ENCODE measurements around the gene TNFSF10. TPM values are rescaled to one million over a fixed set of nuclear protein-coding genes. Genes with fewer than 3 reads are reported as not detected.

TNFSF10 gene
- total and polyA plus RNA-seq, 9 of the 15 experiments (the other 6 are each of a cell fraction or from before 2014, with no cell fraction given) = 0.07 to 1.3 (median 0.27) TPM; not detected in 1

DNA sequence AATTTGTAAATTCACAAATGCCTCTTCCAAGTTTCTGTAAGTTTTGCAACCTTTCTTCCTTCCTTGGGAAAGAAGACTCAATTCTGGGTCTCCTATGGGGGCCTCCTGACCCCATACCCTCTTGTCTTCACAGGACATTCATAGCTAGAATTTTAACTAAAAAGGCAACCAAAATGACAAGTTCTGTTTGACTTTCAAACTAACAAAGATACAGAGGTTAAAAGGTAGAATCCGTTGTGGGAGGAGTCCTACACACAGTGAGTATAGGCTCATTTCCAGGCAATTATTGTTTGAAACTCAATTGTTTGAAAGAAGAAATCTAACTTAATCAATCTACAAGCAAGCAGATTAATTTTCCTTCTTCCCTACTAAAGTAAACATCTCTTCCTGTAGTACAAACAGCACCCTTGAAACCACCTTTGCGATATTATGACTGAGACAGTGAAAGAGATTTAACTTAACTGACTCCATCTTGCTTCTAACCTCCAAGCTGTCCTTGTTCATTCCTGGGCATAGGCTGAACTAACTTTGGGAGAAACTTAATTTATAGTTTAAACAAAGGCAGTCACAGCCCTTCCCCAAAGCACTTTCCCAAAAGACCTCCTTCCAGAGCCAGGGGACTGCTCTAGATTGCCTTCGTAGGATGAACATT is 14.4 kb upstream of the TNFSF10 start:
- Histone ChIP-seq H3K27ac (ENCODE audit: extremely low read depth, low read depth, low read length) (no peak overlapping the region; the same call in 2 of the 3 replicates), H3K4me2 (ENCODE audit: insufficient read depth, low read length) (no peak overlapping the region), H3K9me3 (replicated peaks; ENCODE audit: control insufficient read depth, insufficient read depth, low read depth, low read length) (no peaks in the 10 kb centered on the region), H3K9me1 (ENCODE audit: control insufficient read depth, insufficient read depth, low read length) (no peaks in the 10 kb centered on the region), H2AFZ (ENCODE audit: low read depth, low read length) (no peak overlapping the region), H4K20me1 (replicated peaks; ENCODE audit: control insufficient read depth, insufficient read depth, low read length) (no peaks in the 10 kb centered on the region), H3K9ac (ENCODE audit: insufficient read depth in 1 of 2, low read depth in 2 of 2, low read length in 2 of 2) (no peak overlapping the region), H3K36me3 (ENCODE audit: control insufficient read depth, insufficient read depth, low read length) (no peaks in the 10 kb centered on the region), H3K27me3 (ENCODE audit: control insufficient read depth in 2 of 2, insufficient read depth in 2 of 2, low read length in 2 of 2) (no peaks in the 10 kb centered on the region), H3K4me3 (no peak overlapping the region), H3K79me2 (ENCODE audit: control insufficient read depth, insufficient read depth, low read length) (no peaks in the 10 kb centered on the region), H3K4me1 (replicated peaks in 1 of 2; ENCODE audit: control insufficient read depth in 2 of 2, insufficient read depth in 2 of 2, low read length in 2 of 2) (peaks cover 5 to 6% of the 10 kb centered on the region in 2 experiments; a peak in 3 of 5 replicates)
- POLR2A ChIA-PET = no interaction called here
- no peak for ATAC-seq
- no peak for FAIRE-seq
- intact Hi-C loops (cut with micrococcal nuclease) (no loop called here), in situ Hi-C loops (cut with MboI) (no loop called here)
- no peak for DNase-seq (ENCODE audit: extremely low read depth in 1 of 4, low spot score in 3 of 4)
- WGBS (ENCODE audit: insufficient coverage, low coverage, missing lambda C conversion rate) = 30% methylated on average over 3 of the region's 3 CpGs
- CTCF ChIA-PET (ENCODE audit: low intra/inter-chr PET ratio) = no interaction called here
- BruUV-seq (replicated peaks) = no TSS peak
- TF ChIP-seq TEAD4 (IDR thresholded peaks at IDR 0.05; ENCODE audit: low read length) (no peak), TEAD4 (CRISPR knock-in tag; IDR thresholded peaks at IDR 0.05; ENCODE audit: borderline replicate concordance) (no peak), ZSCAN32 (CRISPR knock-in tag; IDR thresholded peaks at IDR 0.05) (no peak), ZFP36 (IDR thresholded peaks at IDR 0.05; ENCODE audit: low read depth, low read length, partially characterized antibody) (no peak), YBX1 (IDR thresholded peaks at IDR 0.05) (no peak), ILK (tag; IDR thresholded peaks at IDR 0.05; ENCODE audit: borderline replicate concordance, low read depth) (peak; percentile 59; the same call in 1 of the 2 replicates), ZNF232 (CRISPR knock-in tag; IDR thresholded peaks at IDR 0.05) (no peak), DDX20 (tag; IDR thresholded peaks at IDR 0.05; ENCODE audit: low read depth) (peak; percentile 82), POLR2AphosphoS5 (IDR thresholded peaks at IDR 0.05; ENCODE audit: control insufficient read depth, insufficient read depth, low read depth, low read length) (no peak), E2F8 (IDR thresholded peaks at IDR 0.05; ENCODE audit: low read depth, partially characterized antibody) (no peak), HOXB6 (CRISPR knock-in tag; IDR thresholded peaks at IDR 0.05; ENCODE audit: borderline replicate concordance) (no peak), E2F3 (CRISPR knock-in tag; IDR thresholded peaks at IDR 0.05) (no peak), ZNF830 (CRISPR knock-in tag; IDR thresholded peaks at IDR 0.05) (no peak), CHD4 (IDR thresholded peaks at IDR 0.05; ENCODE audit: insufficient read depth, insufficient replicate concordance, low read depth, low read length, poor library complexity, severe bottlenecking) (no peak), TEAD1 (CRISPR knock-in tag; IDR thresholded peaks at IDR 0.05) (0 out of 4 replicates have a peak, but pooled peaks of 1 of the 2 experiments have one; percentile 21)
- TF ChIP-seq, protein P1, sequence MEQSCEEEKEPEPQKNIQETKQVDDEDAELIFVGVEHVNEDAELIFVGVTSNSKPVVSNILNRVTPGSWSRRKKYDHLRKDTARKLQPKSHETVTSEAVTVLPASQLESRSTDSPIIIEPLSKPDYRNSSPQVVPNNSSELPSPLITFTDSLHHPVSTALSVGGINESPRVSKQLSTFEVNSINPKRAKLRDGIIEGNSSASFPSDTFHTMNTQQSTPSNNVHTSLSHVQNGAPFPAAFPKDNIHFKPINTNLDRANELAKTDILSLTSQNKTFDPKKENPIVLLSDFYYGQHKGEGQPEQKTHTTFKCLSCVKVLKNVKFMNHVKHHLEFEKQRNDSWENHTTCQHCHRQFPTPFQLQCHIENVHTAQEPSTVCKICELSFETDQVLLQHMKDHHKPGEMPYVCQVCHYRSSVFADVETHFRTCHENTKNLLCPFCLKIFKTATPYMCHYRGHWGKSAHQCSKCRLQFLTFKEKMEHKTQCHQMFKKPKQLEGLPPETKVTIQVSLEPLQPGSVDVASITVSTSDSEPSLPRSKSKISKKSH (CRISPR knock-in tag; IDR thresholded peaks at IDR 0.05) = no peak
- TF ChIP-seq, protein P2, sequence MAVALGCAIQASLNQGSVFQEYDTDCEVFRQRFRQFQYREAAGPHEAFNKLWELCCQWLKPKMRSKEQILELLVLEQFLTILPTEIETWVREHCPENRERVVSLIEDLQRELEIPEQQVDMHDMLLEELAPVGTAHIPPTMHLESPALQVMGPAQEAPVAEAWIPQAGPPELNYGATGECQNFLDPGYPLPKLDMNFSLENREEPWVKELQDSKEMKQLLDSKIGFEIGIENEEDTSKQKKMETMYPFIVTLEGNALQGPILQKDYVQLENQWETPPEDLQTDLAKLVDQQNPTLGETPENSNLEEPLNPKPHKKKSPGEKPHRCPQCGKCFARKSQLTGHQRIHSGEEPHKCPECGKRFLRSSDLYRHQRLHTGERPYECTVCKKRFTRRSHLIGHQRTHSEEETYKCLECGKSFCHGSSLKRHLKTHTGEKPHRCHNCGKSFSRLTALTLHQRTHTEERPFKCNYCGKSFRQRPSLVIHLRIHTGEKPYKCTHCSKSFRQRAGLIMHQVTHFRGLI (CRISPR knock-in tag; IDR thresholded peaks at IDR 0.05) = no peak

Measured in K562 (cell line).